ENCODE data around the gene MBOAT2.
"Not testable (repeated sequence)": the region's sequence is repeated elsewhere in the genome, so short reads cannot be mapped to it uniquely, and the experiment has no call there.

MBOAT2 gene

DNA sequence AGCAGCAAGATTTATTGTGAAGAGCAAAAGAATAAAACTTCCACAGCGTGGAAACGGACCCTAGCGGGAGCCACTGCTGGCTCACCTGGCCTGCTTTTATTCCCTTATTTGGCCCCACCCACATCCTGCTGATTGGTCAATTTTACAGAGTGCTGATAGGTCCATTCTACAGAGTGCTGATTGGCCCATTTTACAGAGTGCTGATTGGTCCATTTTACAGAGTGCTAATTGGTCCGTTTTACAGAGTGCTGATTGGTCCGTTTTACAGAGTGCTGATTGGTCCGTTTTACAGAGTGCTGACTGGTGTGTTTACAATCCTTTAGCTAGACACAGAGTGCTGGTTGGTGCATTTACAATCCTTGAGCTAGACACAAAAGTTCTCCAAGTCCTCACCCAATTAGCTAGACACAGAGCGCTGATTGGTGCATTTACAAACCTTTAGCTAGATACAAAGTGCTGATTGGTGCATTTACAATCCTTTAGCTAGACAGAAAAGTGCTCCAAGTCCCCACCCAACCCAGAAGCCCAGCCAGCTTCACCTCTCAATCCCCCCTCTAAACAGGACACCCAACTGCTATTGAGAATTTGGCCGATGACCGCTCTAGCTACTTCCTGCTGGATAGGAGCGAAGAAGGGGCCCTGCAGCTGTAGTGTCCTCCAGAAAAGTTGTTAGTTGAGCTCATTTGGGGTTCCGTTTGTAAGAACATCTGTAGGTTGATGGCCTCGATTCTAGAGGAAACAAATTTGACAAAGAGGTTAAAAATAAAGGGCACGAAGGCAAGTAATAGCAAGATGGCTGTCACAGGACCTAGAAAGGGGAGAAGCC, 108.2 kb downstream of the MBOAT2 start:
- H3K4me1 ChIP-seq (ENCODE audit: control insufficient read depth, insufficient read depth, low read length); H3K27me3 ChIP-seq (ENCODE audit: control insufficient read depth, insufficient read depth, low read length); H3K27ac ChIP-seq (ENCODE audit: low read depth, low read length); H3K36me3 ChIP-seq (ENCODE audit: control insufficient read depth, insufficient read depth, low read length); H3K9ac ChIP-seq (ENCODE audit: low read length); H3K4me3 ChIP-seq (ENCODE audit: low read length): not testable (repeated sequence)

DNA sequence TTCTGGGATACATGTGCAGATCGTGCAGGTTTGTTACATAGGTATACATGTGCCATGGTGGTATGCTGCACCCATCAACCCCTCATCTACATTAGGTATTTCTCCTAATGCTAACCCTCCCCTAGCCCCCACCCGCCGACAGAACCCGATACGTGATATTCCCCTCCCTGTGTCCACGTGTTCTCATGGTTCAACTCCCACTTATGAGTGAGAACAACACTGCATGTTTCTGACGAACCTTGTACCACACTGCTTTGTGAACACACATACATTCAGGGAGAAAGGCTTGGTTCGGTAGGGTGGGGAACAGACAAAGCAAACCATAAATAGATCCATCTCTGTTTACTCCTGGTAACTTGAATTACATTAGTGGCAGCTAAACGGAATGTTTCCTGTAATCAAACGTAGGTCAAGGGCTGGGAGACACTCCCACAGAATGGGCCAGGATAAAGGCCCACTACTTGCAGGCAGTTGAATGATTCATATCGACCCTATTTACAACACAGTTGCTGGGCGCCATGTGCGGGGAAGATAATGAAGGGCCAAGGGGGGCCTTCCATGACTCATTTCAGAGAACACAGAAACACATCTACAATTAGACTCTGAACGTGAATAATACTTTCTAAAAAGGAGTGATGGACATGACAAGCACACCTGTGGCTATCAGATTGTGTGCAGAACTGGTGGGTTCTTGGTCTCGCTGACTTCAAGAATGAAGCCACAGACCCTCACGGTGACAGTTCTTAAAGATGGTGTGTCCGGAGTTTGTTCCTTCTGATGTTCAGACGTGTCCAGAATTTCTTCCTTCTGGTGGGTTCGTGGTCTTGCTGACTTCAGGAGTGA, 109.3 kb downstream of the MBOAT2 start:
- H3K27ac ChIP-seq (ENCODE audit: low read depth, low read length), result no peak overlapping the region
- H3K4me3 ChIP-seq (ENCODE audit: low read length), result no peak overlapping the region
- no peak overlapping the region for H3K9ac ChIP-seq (ENCODE audit: low read length)

GRCh38 chr2:8893474-8893873, 110.0 kb downstream of the MBOAT2 start:
- H3K4me3 ChIP-seq (ENCODE audit: low read length), result no peak overlapping the region
- no peak overlapping the region for H3K27ac ChIP-seq (ENCODE audit: low read depth, low read length)
- no peak overlapping the region for H3K9ac ChIP-seq (ENCODE audit: low read length)
- H3K4me1 ChIP-seq (ENCODE audit: control insufficient read depth, insufficient read depth, low read length), result no peaks in the 10 kb centered on the region
- H3K36me3 ChIP-seq (ENCODE audit: control insufficient read depth, insufficient read depth, low read length), result no peaks in the 10 kb centered on the region
- no peaks in the 10 kb centered on the region for H3K27me3 ChIP-seq (ENCODE audit: control insufficient read depth, insufficient read depth, low read length)

More for the DNA sequence above, 109.3 kb downstream of the MBOAT2 start:
- Histone ChIP-seq H3K4me1 (ENCODE audit: control insufficient read depth, insufficient read depth, low read length) (no peaks in the 10 kb centered on the region), H3K36me3 (ENCODE audit: control insufficient read depth, insufficient read depth, low read length) (no peaks in the 10 kb centered on the region), H3K27me3 (ENCODE audit: control insufficient read depth, insufficient read depth, low read length) (no peaks in the 10 kb centered on the region)

DNA sequence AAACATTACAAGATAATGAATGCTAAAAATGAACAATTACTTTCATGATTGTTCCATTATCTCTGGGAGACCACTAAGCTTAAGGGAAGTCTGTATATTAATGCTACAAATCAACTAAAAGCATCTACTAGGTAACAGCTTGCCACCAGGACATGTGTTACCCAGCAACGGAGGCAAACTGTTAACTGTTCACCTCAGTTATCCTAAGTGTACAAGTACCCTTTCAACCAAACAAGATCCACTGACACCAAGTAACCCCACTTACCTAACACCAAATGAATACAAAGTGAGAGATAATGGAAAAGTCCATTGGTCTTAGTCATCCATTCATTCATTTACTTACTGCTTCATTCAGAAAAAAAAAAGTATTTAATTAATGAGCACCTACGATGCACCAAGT, 111.4 kb downstream of the MBOAT2 start:
- H3K27me3 ChIP-seq (ENCODE audit: control insufficient read depth, insufficient read depth, low read length), result no peaks in the 10 kb centered on the region
- no peaks in the 10 kb centered on the region for H3K36me3 ChIP-seq (ENCODE audit: control insufficient read depth, insufficient read depth, low read length)
- H3K4me3 ChIP-seq (ENCODE audit: low read length), result no peak overlapping the region
- H3K27ac ChIP-seq (ENCODE audit: low read depth, low read length), result no peak overlapping the region
- H3K4me1 ChIP-seq (ENCODE audit: control insufficient read depth, insufficient read depth, low read length), result no peaks in the 10 kb centered on the region
- H3K9ac ChIP-seq (ENCODE audit: low read length), result no peak overlapping the region

- H3K27ac ChIP-seq (ENCODE audit: low read depth, low read length), result no peak overlapping the region
- no peaks in the 10 kb centered on the region for H3K27me3 ChIP-seq (ENCODE audit: control insufficient read depth, insufficient read depth, low read length)
- no peak overlapping the region for H3K9ac ChIP-seq (ENCODE audit: low read length)
- H3K4me3 ChIP-seq (ENCODE audit: low read length), result no peak overlapping the region
- H3K4me1 ChIP-seq (ENCODE audit: control insufficient read depth, insufficient read depth, low read length), result no peaks in the 10 kb centered on the region
- no peaks in the 10 kb centered on the region for H3K36me3 ChIP-seq (ENCODE audit: control insufficient read depth, insufficient read depth, low read length)
Measured at GRCh38 chr2:8889978-8890377, 113.5 kb downstream of the MBOAT2 start.

DNA sequence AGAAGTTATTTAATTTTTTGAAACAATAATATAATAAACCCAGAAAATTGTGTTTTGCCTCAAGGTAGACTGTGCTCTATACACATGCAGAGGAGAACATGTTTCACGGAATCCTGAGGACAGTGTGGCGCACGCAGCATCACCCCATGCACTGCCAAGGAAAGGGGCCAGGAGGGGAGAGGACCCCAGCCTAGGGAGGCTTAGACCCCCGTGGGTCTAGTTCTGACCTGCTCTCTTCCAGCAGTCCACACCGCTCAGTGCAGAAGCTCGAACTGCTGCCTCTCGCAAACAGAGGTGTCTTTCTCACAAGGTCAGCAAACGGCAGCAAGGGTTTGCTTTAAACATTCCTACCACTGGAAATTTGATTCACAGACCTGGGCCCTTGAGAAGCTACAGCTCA, 114.5 kb downstream of the MBOAT2 start:
- Histone ChIP-seq H3K36me3 (ENCODE audit: control insufficient read depth, insufficient read depth, low read length) (no peaks in the 10 kb centered on the region), H3K27me3 (ENCODE audit: control insufficient read depth, insufficient read depth, low read length) (no peaks in the 10 kb centered on the region), H3K27ac (ENCODE audit: low read depth, low read length) (no peak overlapping the region), H3K4me3 (ENCODE audit: low read length) (no peak overlapping the region), H3K4me1 (ENCODE audit: control insufficient read depth, insufficient read depth, low read length) (no peaks in the 10 kb centered on the region), H3K9ac (ENCODE audit: low read length) (no peak overlapping the region)

- no peaks in the 10 kb centered on the region for H3K4me1 ChIP-seq (ENCODE audit: control insufficient read depth, insufficient read depth, low read length)
- no peak overlapping the region for H3K9ac ChIP-seq (ENCODE audit: low read length)
- H3K4me3 ChIP-seq (ENCODE audit: low read length), result no peak overlapping the region
- H3K27me3 ChIP-seq (ENCODE audit: control insufficient read depth, insufficient read depth, low read length), result no peaks in the 10 kb centered on the region
- H3K36me3 ChIP-seq (ENCODE audit: control insufficient read depth, insufficient read depth, low read length), result no peaks in the 10 kb centered on the region
- no peak overlapping the region for H3K27ac ChIP-seq (ENCODE audit: low read depth, low read length)
Measured at GRCh38 chr2:8886876-8887275, 116.6 kb downstream of the MBOAT2 start.

- Histone ChIP-seq H3K27ac (ENCODE audit: low read depth, low read length) (no peak overlapping the region), H3K9ac (ENCODE audit: low read length) (no peak overlapping the region), H3K4me3 (ENCODE audit: low read length) (no peak overlapping the region), H3K36me3 (ENCODE audit: control insufficient read depth, insufficient read depth, low read length) (no peaks in the 10 kb centered on the region), H3K27me3 (ENCODE audit: control insufficient read depth, insufficient read depth, low read length) (no peaks in the 10 kb centered on the region), H3K4me1 (ENCODE audit: control insufficient read depth, insufficient read depth, low read length) (no peaks in the 10 kb centered on the region)
Measured at GRCh38 chr2:8886202-8886518, 117.3 kb downstream of the MBOAT2 start.

- H3K27ac ChIP-seq (ENCODE audit: low read depth, low read length), result no peak overlapping the region
- no peaks in the 10 kb centered on the region for H3K4me1 ChIP-seq (ENCODE audit: control insufficient read depth, insufficient read depth, low read length)
- no peaks in the 10 kb centered on the region for H3K36me3 ChIP-seq (ENCODE audit: control insufficient read depth, insufficient read depth, low read length)
- H3K27me3 ChIP-seq (ENCODE audit: control insufficient read depth, insufficient read depth, low read length), result no peaks in the 10 kb centered on the region
- H3K9ac ChIP-seq (ENCODE audit: low read length), result no peak overlapping the region
- H3K4me3 ChIP-seq (ENCODE audit: low read length), result no peak overlapping the region
Measured at GRCh38 chr2:8885449-8886201, 117.9 kb downstream of the MBOAT2 start.

- H3K4me1 ChIP-seq (ENCODE audit: control insufficient read depth, insufficient read depth, low read length), result no peaks in the 10 kb centered on the region
- no peak overlapping the region for H3K9ac ChIP-seq (ENCODE audit: low read length)
- H3K27me3 ChIP-seq (ENCODE audit: control insufficient read depth, insufficient read depth, low read length), result no peaks in the 10 kb centered on the region
- no peaks in the 10 kb centered on the region for H3K36me3 ChIP-seq (ENCODE audit: control insufficient read depth, insufficient read depth, low read length)
- H3K4me3 ChIP-seq (ENCODE audit: low read length), result no peak overlapping the region
- H3K27ac ChIP-seq (ENCODE audit: low read depth, low read length), result no peak overlapping the region
Measured at GRCh38 chr2:8884812-8885211, 118.7 kb downstream of the MBOAT2 start.

GRCh38 chr2:8882094-8882493, 121.4 kb downstream of the MBOAT2 start:
- Histone ChIP-seq H3K4me1 (ENCODE audit: control insufficient read depth, insufficient read depth, low read length) (no peaks in the 10 kb centered on the region), H3K27ac (ENCODE audit: low read depth, low read length) (no peak overlapping the region), H3K27me3 (ENCODE audit: control insufficient read depth, insufficient read depth, low read length) (no peaks in the 10 kb centered on the region), H3K9ac (ENCODE audit: low read length) (no peak overlapping the region), H3K36me3 (ENCODE audit: control insufficient read depth, insufficient read depth, low read length) (no peaks in the 10 kb centered on the region), H3K4me3 (ENCODE audit: low read length) (no peak overlapping the region)

DNA sequence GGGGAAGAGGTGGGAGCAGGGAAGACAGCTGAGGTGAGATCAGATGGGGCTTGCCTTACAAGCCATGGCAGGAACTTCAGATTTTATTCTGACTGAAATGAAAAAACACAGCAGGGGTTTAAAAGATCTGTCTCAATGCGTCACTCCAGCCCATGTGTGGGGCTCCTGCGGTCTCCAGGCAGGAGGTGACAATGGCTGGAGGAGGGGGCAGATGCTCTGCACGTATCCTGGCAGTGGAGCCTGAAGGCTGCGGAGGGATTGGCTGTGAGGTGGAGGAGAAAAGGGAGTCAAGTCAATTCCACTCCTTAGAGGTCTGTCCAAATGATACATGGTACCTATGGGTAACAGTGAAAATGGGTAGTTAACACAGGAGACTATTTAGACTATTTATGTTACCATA, 125.6 kb downstream of the MBOAT2 start:
- peaks cover 2% of the 10 kb centered on the region for H3K4me1 ChIP-seq (ENCODE audit: control insufficient read depth, insufficient read depth, low read length)
- no peaks in the 10 kb centered on the region for H3K36me3 ChIP-seq (ENCODE audit: control insufficient read depth, insufficient read depth, low read length)
- H3K9ac ChIP-seq (ENCODE audit: low read length), result no peak overlapping the region
- no peak overlapping the region for H3K4me3 ChIP-seq (ENCODE audit: low read length)
- H3K27ac ChIP-seq (ENCODE audit: low read depth, low read length), result no peak overlapping the region
- H3K27me3 ChIP-seq (ENCODE audit: control insufficient read depth, insufficient read depth, low read length), result no peaks in the 10 kb centered on the region
